Activated CD4-positive, alpha-beta T cell treated with anti-CD3 and anti-CD28 coated beads, Interleukin-2, Interleukin-6, amounts not matched to agents 100 ng/mL and 50 ng/mL, durations not matched to agents 16 hours and 8 hours (primary cell): ENCODE results near the gene RPH3AL.
"Not testable (repeated sequence)": the region's sequence is repeated elsewhere in the genome, so short reads cannot be mapped to it uniquely, and the experiment has no call there.

ENCODE experiments used
- DNase-seq: peaks from one replicate; pipeline ENCODE4 v3.0.0-alpha.2; 2020

RPH3AL gene

GRCh38 chr17:253091-253846 lies 99.3 kb downstream of the RPH3AL start:
- no peak for DNase-seq

GRCh38 chr17:252456-252855 lies 100.2 kb downstream of the RPH3AL start:
- DNase-seq: no peak

- DNase-seq: no peak
Measured at GRCh38 chr17:251531-251930, 101.1 kb downstream of the RPH3AL start.

- no peak for DNase-seq
Measured at GRCh38 chr17:250487-251300, 101.9 kb downstream of the RPH3AL start.

GRCh38 chr17:249236-249993 lies 103.2 kb downstream of the RPH3AL start:
- no peak for DNase-seq

GRCh38 chr17:248337-249235 lies 104.0 kb downstream of the RPH3AL start:
- DNase-seq: no peak

- DNase-seq: no peak
Measured at GRCh38 chr17:247767-248166, 104.8 kb downstream of the RPH3AL start.

- DNase-seq: no peak
Measured at GRCh38 chr17:246851-247421, 105.7 kb downstream of the RPH3AL start.

GRCh38 chr17:246226-246625 lies 106.4 kb downstream of the RPH3AL start:
- DNase-seq: no peak

GRCh38 chr17:245611-246010 lies 107.0 kb downstream of the RPH3AL start:
- DNase-seq: no peak

GRCh38 chr17:245020-245419 lies 107.6 kb downstream of the RPH3AL start:
- no peak for DNase-seq

- DNase-seq: not testable (repeated sequence)
Measured at GRCh38 chr17:243924-244323, 108.7 kb downstream of the RPH3AL start.

- no peak for DNase-seq
Measured at GRCh38 chr17:238964-239259, 113.7 kb downstream of the RPH3AL start.

- DNase-seq: no peak
Measured at GRCh38 chr17:238071-238963, 114.3 kb downstream of the RPH3AL start.

GRCh38 chr17:237406-237955 lies 115.1 kb downstream of the RPH3AL start:
- no peak for DNase-seq

GRCh38 chr17:236641-237405 lies 115.8 kb downstream of the RPH3AL start:
- no peak for DNase-seq

- DNase-seq: no peak
Measured at GRCh38 chr17:235831-236640, 116.6 kb downstream of the RPH3AL start.

- DNase-seq: not testable (repeated sequence)
Measured at GRCh38 chr17:234994-235830, 117.4 kb downstream of the RPH3AL start.
